Effector CD4-positive, alpha-beta T cell (primary cell): Measurements from ENCODE around the gene GLYR1.

Experiments used
- DNase-seq: peaks from one replicate; pipeline ENCODE4 v3.0.0-alpha.2; 2020

GLYR1 gene

GRCh38 chr16:4754865-4755264 lies 92.2 kb downstream of the GLYR1 start:
- DNase-seq, result no peak

DNA sequence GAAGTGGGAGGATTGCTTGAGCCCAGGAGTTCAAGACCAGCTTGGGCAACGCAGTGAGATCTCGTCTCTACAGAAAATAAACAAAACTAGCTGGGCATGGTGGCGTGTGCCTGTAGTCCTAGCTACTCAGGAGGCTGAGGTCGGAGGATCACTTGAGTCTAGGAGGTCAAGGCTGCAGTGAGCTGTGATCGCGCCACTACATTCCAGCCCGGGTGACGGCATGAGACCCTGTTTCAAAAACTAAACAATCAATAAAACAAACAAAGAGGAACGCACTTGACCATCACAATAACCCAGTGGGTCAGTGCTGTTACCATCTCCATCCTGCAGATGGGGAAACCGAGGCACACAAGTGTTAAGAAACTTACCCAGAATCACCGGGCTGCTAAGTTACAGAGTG lies 93.9 kb downstream of the GLYR1 start:
- DNase-seq, result no peak
